Subcutaneous abdominal adipose tissue (tissue), 5 donors: Measurements from ENCODE around the gene PRSS21.

Source experiments
- H3K27ac ChIP-seq: one replicate; pipeline ENCODE4 v1.7.0; 2013; ENCODE audit warnings: low read depth, mild to moderate bottlenecking, inconsistent platforms, low read length, moderate library complexity
- H3K27me3 ChIP-seq, 5 donors: one replicate each; pipeline ENCODE4 v1.7.0; 2013; ENCODE audit warnings: low read length in 5 of 5, inconsistent platforms in 1 of 5; ENCODE audit not compliant: control insufficient read depth in 5 of 5, insufficient read depth in 4 of 5
- H3K36me3 ChIP-seq, 5 donors: one replicate each; pipeline ENCODE4 v1.7.0; 2013; ENCODE audit warnings: low read length in 5 of 5; ENCODE audit not compliant: control insufficient read depth in 5 of 5, insufficient read depth in 5 of 5
- H3K4me1 ChIP-seq, 5 donors: one replicate each; pipeline ENCODE4 v1.7.0; 2013; ENCODE audit warnings: low read length in 5 of 5, mild to moderate bottlenecking in 3 of 5, moderate library complexity in 1 of 5; ENCODE audit not compliant: control insufficient read depth in 5 of 5, insufficient read depth in 5 of 5
- H3K4me3 ChIP-seq, 5 donors: one replicate each; pipeline ENCODE4 v1.7.0; 2013; ENCODE audit warnings: low read length in 5 of 5, low read depth in 1 of 5
- H3K9ac ChIP-seq, 5 donors: one replicate each; pipeline ENCODE4 v1.7.0; 2013; ENCODE audit warnings: low read length in 5 of 5, mild to moderate bottlenecking in 4 of 5, moderate library complexity in 3 of 5
- H3K9me3 ChIP-seq, 5 donors: one replicate each; pipeline ENCODE4 v1.7.0; 2013; ENCODE audit warnings: low read length in 5 of 5; ENCODE audit not compliant: control insufficient read depth in 5 of 5
- donor health status: healthy.
- donor health status: healthy.
- donor health status: healthy.
- donor health status: healthy.
- donor health status: healthy.

The PRSS21 gene

DNA sequence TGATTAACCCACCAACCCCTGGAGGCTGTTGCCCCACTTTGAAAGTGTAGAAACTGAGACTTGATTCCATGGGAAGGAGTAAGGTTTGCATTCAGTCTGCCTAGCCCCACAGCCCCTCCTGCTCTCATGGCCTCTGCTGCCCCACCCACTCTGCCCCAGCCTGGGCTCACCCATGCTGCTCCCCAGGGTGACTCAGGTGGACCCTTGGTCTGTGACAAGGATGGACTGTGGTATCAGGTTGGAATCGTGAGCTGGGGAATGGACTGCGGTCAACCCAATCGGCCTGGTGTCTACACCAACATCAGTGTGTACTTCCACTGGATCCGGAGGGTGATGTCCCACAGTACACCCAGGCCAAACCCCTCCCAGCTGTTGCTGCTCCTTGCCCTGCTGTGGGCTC lies 12.3 kb upstream of the PRSS21 start:
- no peak overlapping the region for H3K27ac ChIP-seq
- peaks cover 4 to 21% (median 11%) of the 10 kb centered on the region in 5 donors for H3K27me3 ChIP-seq
- peaks cover 10 to 21% (median 15%) of the 10 kb centered on the region in 5 donors for H3K9me3 ChIP-seq
- no peak overlapping the region for H3K9ac ChIP-seq
- H3K36me3 ChIP-seq: no peaks in the 10 kb centered on the region
- H3K4me3 ChIP-seq: no peak overlapping the region
- no peaks in the 10 kb centered on the region for H3K4me1 ChIP-seq

DNA sequence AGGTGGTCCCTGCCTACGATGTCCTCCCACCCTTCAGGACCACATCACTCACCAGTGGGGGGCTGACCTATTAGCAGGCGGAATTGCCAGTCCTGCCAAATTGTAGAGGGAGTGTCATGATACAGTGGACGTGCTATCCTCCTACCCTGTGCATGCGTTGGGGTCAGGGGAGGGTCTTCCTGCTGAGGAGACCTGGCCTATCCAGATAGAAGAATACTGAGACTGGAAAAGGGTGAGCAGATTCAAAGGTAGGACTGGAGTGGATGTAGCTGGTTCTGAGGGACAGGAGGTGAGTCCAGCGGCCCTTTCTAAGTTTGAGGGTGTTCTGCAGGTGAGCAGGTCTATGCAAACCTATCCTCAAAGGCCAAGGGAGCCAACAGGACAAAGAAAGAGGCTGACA lies 10.8 kb upstream of the PRSS21 start:
- peaks cover 4 to 26% (median 16%) of the 10 kb centered on the region in 5 donors for H3K27me3 ChIP-seq
- H3K4me1 ChIP-seq: no peaks in the 10 kb centered on the region
- H3K27ac ChIP-seq: no peak overlapping the region
- no peak overlapping the region for H3K4me3 ChIP-seq
- H3K36me3 ChIP-seq: no peaks in the 10 kb centered on the region
- no peak overlapping the region for H3K9ac ChIP-seq
- H3K9me3 ChIP-seq: peaks cover 10 to 21% (median 15%) of the 10 kb centered on the region in 5 donors

DNA sequence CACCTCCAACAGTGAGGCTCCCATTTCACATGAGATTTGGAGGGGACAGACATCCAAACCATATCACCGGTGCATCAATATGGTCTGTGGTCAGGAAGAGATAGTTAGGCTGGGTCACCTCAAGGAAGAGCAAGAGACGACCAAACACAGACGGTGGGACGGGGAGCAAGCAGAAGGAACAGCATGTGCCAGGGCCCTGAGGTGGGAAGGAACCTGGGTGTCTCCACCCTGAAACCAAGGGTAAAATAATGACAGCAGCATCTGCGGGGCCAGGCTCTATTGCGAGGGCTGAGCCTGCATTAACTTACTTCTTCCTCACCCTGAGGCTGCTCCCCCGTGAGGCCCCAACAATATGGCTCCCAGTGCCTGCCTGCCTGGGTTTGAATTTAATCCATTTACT lies 8.9 kb upstream of the PRSS21 start:
- H3K27me3 ChIP-seq: peaks cover 8 to 38% (median 27%) of the 10 kb centered on the region in 5 donors
- H3K9ac ChIP-seq: no peak overlapping the region
- no peak overlapping the region for H3K27ac ChIP-seq
- H3K36me3 ChIP-seq: no peaks in the 10 kb centered on the region
- H3K4me1 ChIP-seq: no peaks in the 10 kb centered on the region
- peaks cover 10 to 20% (median 15%) of the 10 kb centered on the region in 5 donors for H3K9me3 ChIP-seq
- H3K4me3 ChIP-seq: no peak overlapping the region

- H3K27me3 ChIP-seq: peaks cover 10 to 43% (median 32%) of the 10 kb centered on the region in 5 donors
- peaks cover under 1 to 9% (median 8%) of the 10 kb centered on the region in 5 donors for H3K9me3 ChIP-seq
Observed at GRCh38 chr16:2809149-2809760, 7.8 kb upstream of the PRSS21 start.

GRCh38 chr16:2810651-2811050 lies 6.4 kb upstream of the PRSS21 start:
- Histone ChIP-seq H3K36me3 (no peaks in the 10 kb centered on the region), H3K9ac (no peak overlapping the region), H3K4me3 (no peak overlapping the region), H3K27ac (no peak overlapping the region), H3K4me1 (no peaks in the 10 kb centered on the region), H3K27me3 (peaks cover 8 to 43% (median 38%) of the 10 kb centered on the region in 5 donors), H3K9me3 (no peaks in the 10 kb centered on the region)

More at GRCh38 chr16:2809149-2809760, 7.8 kb upstream of the PRSS21 start:
- Histone ChIP-seq H3K36me3 (no peaks in the 10 kb centered on the region), H3K4me1 (no peaks in the 10 kb centered on the region), H3K9ac (no peak overlapping the region), H3K4me3 (no peak overlapping the region), H3K27ac (no peak overlapping the region)

GRCh38 chr16:2811703-2812471 lies 5.2 kb upstream of the PRSS21 start:
- Histone ChIP-seq H3K9ac (peak overlapping the region in 1 of 5 donors; percentile 31), H3K36me3 (no peaks in the 10 kb centered on the region), H3K4me1 (no peaks in the 10 kb centered on the region), H3K9me3 (no peaks in the 10 kb centered on the region), H3K27ac (no peak overlapping the region), H3K27me3 (peaks cover 6 to 38% (median 36%) of the 10 kb centered on the region in 5 donors), H3K4me3 (no peak overlapping the region)

GRCh38 chr16:2813771-2814221 lies 3.2 kb upstream of the PRSS21 start:
- peaks cover 10 to 42% (median 38%) of the 10 kb centered on the region in 5 donors for H3K27me3 ChIP-seq
- no peaks in the 10 kb centered on the region for H3K4me1 ChIP-seq
- no peaks in the 10 kb centered on the region for H3K36me3 ChIP-seq

DNA sequence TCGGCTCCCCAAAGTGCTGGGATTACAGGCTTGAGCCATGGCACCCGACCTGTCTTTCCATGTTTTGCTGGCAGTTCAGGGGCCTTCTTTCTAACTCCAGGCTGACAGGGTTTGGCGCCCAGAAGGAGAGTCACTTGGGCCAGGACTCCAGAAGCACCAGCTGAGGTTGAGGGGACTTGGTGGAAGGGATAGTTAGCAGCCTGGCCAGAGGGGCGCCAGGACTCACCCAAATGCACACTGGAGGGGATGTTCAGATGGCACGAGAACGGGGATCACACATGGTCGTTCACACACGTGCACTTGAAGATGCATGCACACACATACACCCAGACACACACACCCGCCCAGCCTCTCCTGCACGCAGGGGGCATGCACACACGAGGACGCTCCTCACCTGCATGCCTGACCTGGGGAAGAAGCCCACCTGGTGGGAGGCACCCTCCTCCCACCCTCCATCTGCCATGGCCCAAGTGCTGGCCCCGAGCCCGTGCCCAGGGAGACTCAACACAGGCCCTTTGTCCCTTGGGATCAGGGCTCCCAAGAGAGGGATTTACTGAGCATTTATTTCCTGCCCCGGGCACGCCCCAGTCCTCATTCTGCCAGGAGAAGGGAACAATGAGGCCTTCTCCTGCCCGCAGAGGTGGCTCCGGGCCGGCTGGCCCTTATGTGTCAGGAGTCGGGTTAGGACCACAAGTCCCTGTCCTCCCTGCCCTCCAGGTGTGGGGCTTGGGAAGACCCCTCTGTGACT lies 2.3 kb upstream of the PRSS21 start:
- no peak overlapping the region for H3K9ac ChIP-seq
- no peaks in the 10 kb centered on the region for H3K9me3 ChIP-seq
- peaks cover 10 to 51% (median 39%) of the 10 kb centered on the region in 5 donors for H3K27me3 ChIP-seq
- no peak overlapping the region for H3K27ac ChIP-seq
- no peak overlapping the region for H3K4me3 ChIP-seq
- no peaks in the 10 kb centered on the region for H3K4me1 ChIP-seq
- H3K36me3 ChIP-seq: no peaks in the 10 kb centered on the region

More at GRCh38 chr16:2813771-2814221, 3.2 kb upstream of the PRSS21 start:
- H3K27ac ChIP-seq: no peak overlapping the region
- no peaks in the 10 kb centered on the region for H3K9me3 ChIP-seq
- no peak overlapping the region for H3K9ac ChIP-seq
- no peak overlapping the region for H3K4me3 ChIP-seq

GRCh38 chr16:2815299-2815771 lies 1.7 kb upstream of the PRSS21 start:
- peaks cover 10 to 55% (median 44%) of the 10 kb centered on the region in 5 donors for H3K27me3 ChIP-seq

More at GRCh38 chr16:2815299-2815771, 1.7 kb upstream of the PRSS21 start:
- Histone ChIP-seq H3K4me1 (no peaks in the 10 kb centered on the region), H3K4me3 (no peak overlapping the region), H3K9me3 (no peaks in the 10 kb centered on the region), H3K36me3 (no peaks in the 10 kb centered on the region), H3K27ac (no peak overlapping the region), H3K9ac (no peak overlapping the region)
